HEK293T (cell line): ENCODE measurements around the gene WBP1L.
"Not testable (repeated sequence)": the region's sequence is repeated elsewhere in the genome, so short reads cannot be mapped to it uniquely, and the experiment has no call there.

Experiments used
- CTCF ChIA-PET: fragments of 350-600 bp; formaldehyde crosslinking; extraction: SDS; loops from one replicate; lab custom pipeline; 2021; ENCODE audit warnings: antibody characterized with exemption, inconsistent platforms; lab: Yijun Ruan, JAX
- POLR2A ChIA-PET: fragments of 350-600 bp; formaldehyde crosslinking; extraction: SDS; loops from one replicate; lab custom pipeline; 2020; ENCODE audit warnings: antibody characterized with exemption, inconsistent platforms; lab: Yijun Ruan, JAX
- DNase-seq: peaks from one replicate; pipeline ENCODE4 v3.0.0; 2012; ENCODE audit warnings: mixed read lengths; ENCODE audit errors: extremely low spot score
- ARNT ChIP-seq: fragments of 450-650 bp; IDR thresholded peaks from 2 replicates; pipeline ENCODE4 v1.6.1; 2017; ENCODE audit warnings: mild to moderate bottlenecking
- BHLHE40 ChIP-seq: fragments of 450-650 bp; IDR thresholded peaks from 2 replicates; pipeline ENCODE4 v1.6.1; 2016; ENCODE audit warnings: mild to moderate bottlenecking, moderate library complexity, borderline replicate concordance
- CTBP1 ChIP-seq: fragments of 450-650 bp; IDR thresholded peaks from 2 replicates; pipeline ENCODE4 v1.6.1; 2016; ENCODE audit warnings: borderline replicate concordance
- ELF4 ChIP-seq: fragments of 450-650 bp; IDR thresholded peaks from 2 replicates; pipeline ENCODE4 v1.6.1; 2017; ENCODE audit warnings: antibody characterized with exemption
- FOXA1 ChIP-seq: fragments of 450-650 bp; IDR thresholded peaks from 2 replicates; pipeline ENCODE4 v1.6.1; 2016; ENCODE audit warnings: mild to moderate bottlenecking
- FOXK2 ChIP-seq: fragments of 450-650 bp; IDR thresholded peaks from 2 replicates; pipeline ENCODE4 v1.6.1; 2016; ENCODE audit warnings: mild to moderate bottlenecking
- FOXM1 ChIP-seq: fragments of 450-650 bp; IDR thresholded peaks from 2 replicates; pipeline ENCODE4 v1.6.1; 2017; ENCODE audit warnings: mild to moderate bottlenecking, borderline replicate concordance
- HDGF ChIP-seq: fragments of 450-650 bp; IDR thresholded peaks from 2 replicates; pipeline ENCODE4 v1.6.1; 2017; ENCODE audit warnings: antibody characterized with exemption, borderline replicate concordance
- L3MBTL2 ChIP-seq: fragments of 450-650 bp; conservative IDR thresholded peaks from 2 replicates; pipeline ENCODE4 v1.6.1; 2016; ENCODE audit warnings: mild to moderate bottlenecking
- LEF1 ChIP-seq: fragments of 450-650 bp; IDR thresholded peaks from 2 replicates; pipeline ENCODE4 v1.6.1; 2017; ENCODE audit warnings: mild to moderate bottlenecking, borderline replicate concordance
- NFRKB ChIP-seq: fragments of 450-650 bp; IDR thresholded peaks from 2 replicates; pipeline ENCODE4 v1.6.1; 2016; ENCODE audit warnings: mild to moderate bottlenecking, moderate library complexity
- PKNOX1 ChIP-seq: fragments of 450-650 bp; IDR thresholded peaks from 2 replicates; pipeline ENCODE4 v1.6.1; 2016
- SP1 ChIP-seq: fragments of 450-650 bp; IDR thresholded peaks from 2 replicates; pipeline ENCODE4 v1.6.1; 2017
- SUZ12 ChIP-seq: fragments of 450-650 bp; IDR thresholded peaks from 2 replicates; pipeline ENCODE4 v1.6.1; 2016; ENCODE audit warnings: mild to moderate bottlenecking
- TARDBP ChIP-seq: fragments of 450-650 bp; IDR thresholded peaks from 2 replicates; pipeline ENCODE4 v1.6.1; 2016
- ZNF384 ChIP-seq: fragments of 450-650 bp; IDR thresholded peaks from 2 replicates; pipeline ENCODE4 v1.6.1; 2016

The WBP1L gene

GRCh38 chr10:102757323-102757722 lies 13.6 kb downstream of the WBP1L start:
- CTCF ChIA-PET: no interaction called here
- POLR2A ChIA-PET: no interaction called here
- TF ChIP-seq FOXA1 (no peak), CTBP1 (no peak), LEF1 (no peak), ZNF384 (no peak), HDGF (no peak), BHLHE40 (no peak), PKNOX1 (no peak)
- DNase-seq: no peak

- TF ChIP-seq ZNF384 (no peak), PKNOX1 (no peak), FOXA1 (no peak), SP1 (no peak), CTBP1 (no peak), FOXM1 (no peak), NFRKB (no peak)
- DNase-seq: no peak
- ChIA-PET CTCF (no interaction called here), POLR2A (no interaction called here)
Observed at GRCh38 chr10:102758240-102758932, 14.6 kb downstream of the WBP1L start.

DNA sequence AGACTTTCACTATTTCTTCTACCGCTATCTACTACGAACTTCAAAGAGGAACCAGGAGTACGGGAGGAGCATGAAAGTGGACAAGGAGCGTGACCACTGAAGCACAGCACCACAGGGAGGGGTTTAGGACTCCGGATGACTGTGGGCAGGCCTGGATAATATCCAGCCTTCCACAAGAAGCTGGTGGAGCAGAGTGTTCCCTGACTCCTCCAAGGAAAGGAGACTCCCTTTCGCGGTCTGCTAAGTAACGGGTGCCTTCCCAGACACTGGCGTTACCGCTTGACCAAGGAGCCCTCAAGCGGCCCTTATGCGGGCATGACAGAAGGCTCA lies 15.2 kb downstream of the WBP1L start:
- CTCF ChIA-PET, DNase-seq, POLR2A ChIA-PET: not testable (repeated sequence)

DNA sequence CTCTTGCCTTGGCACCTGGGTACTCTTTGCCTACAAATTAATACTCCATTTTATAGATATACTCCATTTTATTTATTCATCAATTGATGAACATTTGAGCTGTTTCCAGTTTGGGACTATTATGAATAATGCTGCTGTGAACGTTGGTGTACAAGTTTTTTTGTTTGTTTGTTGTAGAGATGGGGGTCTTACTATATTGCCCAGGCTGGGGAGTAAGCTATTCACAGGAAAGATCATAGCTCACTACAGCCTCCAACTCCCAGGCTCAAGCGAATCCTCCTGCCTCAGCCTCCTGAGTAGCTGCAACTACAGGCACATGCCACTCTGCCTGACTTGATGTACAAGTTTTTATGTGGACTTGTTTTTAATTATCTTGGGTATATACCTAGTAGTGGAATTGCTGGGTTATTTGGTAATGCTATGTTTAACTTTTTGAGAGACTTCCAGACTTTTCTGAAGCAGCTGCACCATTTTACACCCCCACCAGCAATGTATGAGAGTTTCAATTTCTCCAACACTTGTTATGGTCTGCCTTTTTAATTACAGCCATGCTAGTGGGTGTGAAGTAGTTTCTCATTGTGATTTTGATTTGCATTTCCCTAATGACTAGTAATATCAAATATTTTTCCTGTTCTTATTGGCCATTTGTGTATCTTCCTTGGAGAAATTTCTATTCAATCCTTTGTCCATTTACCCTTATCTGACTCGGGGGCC lies 15.9 kb downstream of the WBP1L start:
- DNase-seq: no peak
- ChIA-PET POLR2A (no interaction called here), CTCF (no interaction called here)
- TF ChIP-seq CTBP1: no peak
- no peak for TF ChIP-seq BHLHE40
- no peak for TF ChIP-seq HDGF
- no peak for TF ChIP-seq SUZ12
- no peak for TF ChIP-seq ZNF384
- no peak for TF ChIP-seq FOXM1
- TF ChIP-seq SP1: no peak
- no peak for TF ChIP-seq ELF4
- no peak for TF ChIP-seq FOXK2
- TF ChIP-seq PKNOX1: no peak
- TF ChIP-seq FOXA1: no peak
- no peak for TF ChIP-seq TARDBP

DNA sequence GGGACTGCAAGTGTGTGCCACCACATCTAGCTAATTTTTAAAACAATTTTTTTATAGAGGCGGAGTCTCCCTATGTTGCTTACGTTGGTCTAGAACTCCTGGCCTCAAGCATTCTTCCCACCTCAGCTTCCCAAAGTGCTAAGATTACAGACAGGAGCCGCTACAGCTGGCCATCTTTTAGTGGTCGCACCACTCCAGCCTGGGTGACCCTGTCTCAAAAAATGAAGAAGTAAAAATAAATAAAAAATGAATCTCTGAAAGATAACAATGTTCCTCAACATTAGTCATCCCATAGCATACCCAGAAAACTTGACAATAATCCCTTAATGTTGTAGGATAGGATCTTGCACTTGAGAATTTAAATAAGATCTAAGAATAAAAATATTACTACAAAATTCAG lies 18.2 kb downstream of the WBP1L start:
- no peak for DNase-seq
- TF ChIP-seq FOXM1 (no peak), ZNF384 (no peak), FOXK2 (no peak), TARDBP (no peak), LEF1 (no peak)
- CTCF ChIA-PET: no interaction called here
- POLR2A ChIA-PET: no interaction called here

- CTCF ChIA-PET: no interaction called here
- no peak for DNase-seq
- no peak for TF ChIP-seq TARDBP
- no peak for TF ChIP-seq PKNOX1
- no peak for TF ChIP-seq BHLHE40
- no peak for TF ChIP-seq NFRKB
- TF ChIP-seq SUZ12: no peak
- TF ChIP-seq HDGF: no peak
- TF ChIP-seq LEF1: no peak
- TF ChIP-seq L3MBTL2: no peak
- TF ChIP-seq FOXK2: no peak
- TF ChIP-seq ARNT: no peak
- TF ChIP-seq SP1: no peak
- TF ChIP-seq FOXM1: no peak
- TF ChIP-seq FOXA1: no peak
- no peak for TF ChIP-seq CTBP1
- no peak for TF ChIP-seq ELF4
- TF ChIP-seq ZNF384: no peak
- POLR2A ChIA-PET: no interaction called here
Observed at GRCh38 chr10:102762401-102763015, 18.8 kb downstream of the WBP1L start.
